ENCODE data around the gene PLEKHD1. TPM values are rescaled to one million over a fixed set of nuclear protein-coding genes. Genes with fewer than 3 reads are reported as not detected.
"Not testable (repeated sequence)": the region's sequence is repeated elsewhere in the genome, so short reads cannot be mapped to it uniquely, and the experiment has no call there.

Gene PLEKHD1
- total RNA-seq, 6 donors from 2014 or later: under 0.01 to 1.7 (median 0.70) TPM

GRCh38 chr14:69493038-69493437, 8.5 kb downstream of the PLEKHD1 start:
- H3K9me3 ChIP-seq: no peaks in the 10 kb centered on the region
- H3K27me3 ChIP-seq: no peaks in the 10 kb centered on the region
- TF ChIP-seq EP300 (IDR thresholded peaks at IDR 0.05): no peak
- no peak for TF ChIP-seq CTCF (IDR thresholded peaks at IDR 0.05)
- TF ChIP-seq POLR2A (IDR thresholded peaks at IDR 0.05): no peak
- TF ChIP-seq POLR2AphosphoS5 (IDR thresholded peaks at IDR 0.05): no peak
- 83 to 89% methylated on average over 4 of the region's 4 CpGs for WGBS, 2 donors
- no peak for DNase-seq
- no peak overlapping the region for H3K4me3 ChIP-seq
- no peak overlapping the region for H3K27ac ChIP-seq
- ATAC-seq (ENCODE audit: low FRiP score in 2 of 2): no peak
- no peaks in the 10 kb centered on the region for H3K4me1 ChIP-seq
- H3K36me3 ChIP-seq: no peaks in the 10 kb centered on the region

GRCh38 chr14:69493791-69494190, 9.3 kb downstream of the PLEKHD1 start:
- TF ChIP-seq POLR2A (IDR thresholded peaks at IDR 0.05) (no peak), EP300 (IDR thresholded peaks at IDR 0.05) (no peak), CTCF (IDR thresholded peaks at IDR 0.05) (no peak), POLR2AphosphoS5 (IDR thresholded peaks at IDR 0.05) (no peak)
- no peak for ATAC-seq (ENCODE audit: low FRiP score in 2 of 2)
- no peak overlapping the region for H3K4me3 ChIP-seq
- no peaks in the 10 kb centered on the region for H3K4me1 ChIP-seq
- no peaks in the 10 kb centered on the region for H3K36me3 ChIP-seq
- H3K27me3 ChIP-seq: no peaks in the 10 kb centered on the region
- WGBS, 2 donors: 69 to 78% methylated on average over 3 of the region's 3 CpGs
- no peaks in the 10 kb centered on the region for H3K9me3 ChIP-seq
- no peak overlapping the region for H3K27ac ChIP-seq
- no peak for DNase-seq

- H3K27me3 ChIP-seq: no peaks in the 10 kb centered on the region
- H3K4me3 ChIP-seq: no peak overlapping the region
- no peaks in the 10 kb centered on the region for H3K4me1 ChIP-seq
- H3K36me3 ChIP-seq: no peaks in the 10 kb centered on the region
- TF ChIP-seq POLR2AphosphoS5 (IDR thresholded peaks at IDR 0.05): no peak
- H3K27ac ChIP-seq: no peak overlapping the region
- no peak for DNase-seq
- no peak for ATAC-seq (ENCODE audit: low FRiP score in 2 of 2)
- 90 to 92% methylated on average over 3 to 5 of the region's 5 CpGs for WGBS, 2 donors
- H3K9me3 ChIP-seq: no peaks in the 10 kb centered on the region
These were observed 10.9 kb downstream of the PLEKHD1 start for GRCh38 chr14:69495341-69495921.

GRCh38 chr14:69497866-69498265, 13.3 kb downstream of the PLEKHD1 start:
- not testable (repeated sequence) for H3K36me3 ChIP-seq; H3K27me3 ChIP-seq; H3K27ac ChIP-seq; H3K4me1 ChIP-seq; H3K4me3 ChIP-seq; ATAC-seq (ENCODE audit: low FRiP score in 2 of 2); DNase-seq; H3K9me3 ChIP-seq
- 94 to 98% methylated on average over 4 of the region's 4 CpGs for WGBS, 2 donors

- not testable (repeated sequence) for H3K36me3 ChIP-seq; H3K4me1 ChIP-seq; H3K27ac ChIP-seq; H3K27me3 ChIP-seq; DNase-seq; H3K9me3 ChIP-seq; H3K4me3 ChIP-seq; ATAC-seq (ENCODE audit: low FRiP score in 2 of 2)
- 94 to 95% methylated on average over 4 of the region's 4 CpGs for WGBS, 2 donors
These were observed 13.8 kb downstream of the PLEKHD1 start for GRCh38 chr14:69498286-69498685.

- no peak for ATAC-seq (ENCODE audit: low FRiP score in 2 of 2)
- Histone ChIP-seq H3K36me3 (no peaks in the 10 kb centered on the region), H3K27ac (no peak overlapping the region), H3K4me1 (peaks cover 0 to 8% (median 0%) of the 10 kb centered on the region in 4 donors), H3K27me3 (no peaks in the 10 kb centered on the region), H3K9me3 (no peaks in the 10 kb centered on the region), H3K4me3 (no peak overlapping the region)
- WGBS, 2 donors: 90 to 93% methylated on average over 5 of the region's 5 CpGs
- no peak for TF ChIP-seq POLR2A (IDR thresholded peaks at IDR 0.05)
- TF ChIP-seq POLR2AphosphoS5 (IDR thresholded peaks at IDR 0.05): no peak
- TF ChIP-seq EP300 (IDR thresholded peaks at IDR 0.05): no peak
- no peak for TF ChIP-seq CTCF (IDR thresholded peaks at IDR 0.05)
- no peak for DNase-seq
These were observed 14.9 kb downstream of the PLEKHD1 start for GRCh38 chr14:69499436-69499835.

All from upper lobe of left lung (tissue), 6 donors.